Measurements from ENCODE around the gene CPNE5. TPM values are rescaled to one million over a fixed set of nuclear protein-coding genes. Genes with fewer than 3 reads are reported as not detected.

CPNE5 gene
- polyA plus RNA-seq, 1 of the 3 experiments (the other 2 are of a cell fraction) = 0.30 TPM

DNA sequence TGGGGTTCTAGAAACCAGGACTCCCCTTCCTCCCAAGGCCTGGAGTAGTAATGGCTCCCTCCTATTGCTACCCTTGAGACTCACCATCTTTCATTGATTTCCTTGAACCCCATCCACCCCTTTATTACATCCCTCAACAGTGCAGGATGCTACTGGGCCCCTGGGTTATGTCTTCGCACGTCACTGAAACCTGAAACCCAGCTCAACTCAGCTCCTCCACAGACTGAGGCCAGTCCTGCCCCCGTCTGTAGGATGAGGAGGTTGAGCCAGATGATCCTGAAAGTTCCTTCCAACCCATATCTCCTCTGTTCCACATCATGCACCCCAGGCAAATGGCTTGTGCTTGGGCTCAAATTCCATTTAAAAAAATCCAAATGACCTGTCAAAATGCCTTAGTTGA, 21.4 kb downstream of the CPNE5 start (continued):
- TF ChIP-seq EP300 (IDR thresholded peaks at IDR 0.05; ENCODE audit: borderline replicate concordance in 1 of 2, low read depth in 1 of 2, low read length in 1 of 2) (no peak), NRF1 (IDR thresholded peaks at IDR 0.05; ENCODE audit: low read depth, low read length) (no peak), ELF1 (IDR thresholded peaks at IDR 0.05) (no peak), JUND (IDR thresholded peaks at IDR 0.05) (no peak), RCOR1 (IDR thresholded peaks at IDR 0.05; ENCODE audit: low read length) (no peak), YY1 (IDR thresholded peaks at IDR 0.05; ENCODE audit: low read depth) (no peak), GATA2 (CRISPR knock-in tag; IDR thresholded peaks at IDR 0.05) (no peak)
- TF ChIP-seq, protein P1, sequence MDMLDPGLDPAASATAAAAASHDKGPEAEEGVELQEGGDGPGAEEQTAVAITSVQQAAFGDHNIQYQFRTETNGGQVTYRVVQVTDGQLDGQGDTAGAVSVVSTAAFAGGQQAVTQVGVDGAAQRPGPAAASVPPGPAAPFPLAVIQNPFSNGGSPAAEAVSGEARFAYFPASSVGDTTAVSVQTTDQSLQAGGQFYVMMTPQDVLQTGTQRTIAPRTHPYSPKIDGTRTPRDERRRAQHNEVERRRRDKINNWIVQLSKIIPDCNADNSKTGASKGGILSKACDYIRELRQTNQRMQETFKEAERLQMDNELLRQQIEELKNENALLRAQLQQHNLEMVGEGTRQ (IDR thresholded peaks at IDR 0.05; ENCODE audit: borderline replicate concordance, low read depth, low read length) = no peak

DNA sequence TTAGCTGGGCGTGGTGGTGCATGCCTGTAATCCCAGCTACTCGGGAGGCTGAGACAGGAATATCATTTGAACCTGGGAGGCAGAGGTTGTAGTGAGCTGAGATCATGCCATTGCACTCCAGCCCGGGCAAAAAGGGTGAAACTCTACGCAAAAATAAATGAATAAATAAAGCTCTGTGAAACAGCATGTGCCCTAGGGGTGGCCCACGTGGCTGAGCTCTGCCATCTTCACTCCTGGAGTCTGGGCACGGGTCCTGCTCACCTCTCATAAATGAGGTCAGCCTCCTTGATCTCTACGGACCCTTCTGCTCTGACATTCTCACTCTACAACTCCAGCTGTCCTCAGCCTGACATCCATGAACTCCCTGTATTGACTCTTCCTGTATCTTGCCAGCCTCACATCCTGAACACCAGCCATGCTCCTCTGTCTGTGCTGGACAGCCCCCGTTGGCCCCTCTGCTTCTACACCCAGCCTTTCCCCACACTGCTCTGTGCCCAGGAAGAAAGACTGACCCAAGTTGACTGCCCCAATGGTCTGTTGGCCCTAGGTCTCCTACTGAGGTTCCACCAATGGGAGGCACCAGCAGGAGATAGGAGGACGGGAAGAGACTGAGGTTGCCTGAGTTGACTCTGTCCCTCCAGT, 21.9 kb downstream of the CPNE5 start:
- Histone ChIP-seq H3K27ac (ENCODE audit: low read depth in 2 of 2, low read length in 1 of 2) (no peak overlapping the region), H3K79me2 (ENCODE audit: insufficient read depth) (no peaks in the 10 kb centered on the region), H3K36me3 (replicated peaks in 1 of 2; ENCODE audit: control insufficient read depth in 1 of 2, insufficient read depth in 2 of 2, low read length in 1 of 2) (no peaks in the 10 kb centered on the region), H3K4me2 (no peak overlapping the region), H3K9me3 (no peaks in the 10 kb centered on the region), H3K9ac (no peak overlapping the region), H3K9me2 (no peaks in the 10 kb centered on the region), H3K4me3 (ENCODE audit: low read depth in 2 of 2, low read length in 1 of 2) (no peak overlapping the region), H4K20me1 (ENCODE audit: insufficient read depth) (no peaks in the 10 kb centered on the region), H3K27me3 (ENCODE audit: insufficient read depth) (no peaks in the 10 kb centered on the region), H2AFZ (ENCODE audit: low read depth) (no peak overlapping the region), H3F3A (replicated peaks; ENCODE audit: insufficient read depth) (peaks cover 7% of the 10 kb centered on the region), H3K4me1 (ENCODE audit: control insufficient read depth in 1 of 2, insufficient read depth in 2 of 2, low read depth in 1 of 2, low read length in 1 of 2) (no peaks in the 10 kb centered on the region; a peak in 1 of 4 replicates)
- ChIA-PET CTCF (interaction anchor here (1.1 kb wide), 1 partner anchor 52 kb away, joined by 3 read pairs; no protein-coding TSS in a partner anchor), POLR2A (no interaction called here)
- DNase-seq = no peak
- TF ChIP-seq RCOR1 (IDR thresholded peaks at IDR 0.05; ENCODE audit: low read length) (no peak), EP300 (IDR thresholded peaks at IDR 0.05; ENCODE audit: borderline replicate concordance in 1 of 2, low read depth in 1 of 2, low read length in 1 of 2) (no peak), MXI1 (IDR thresholded peaks at IDR 0.05; ENCODE audit: low read depth, low read length) (no peak), SIN3A (IDR thresholded peaks at IDR 0.05; ENCODE audit: borderline replicate concordance, low read depth, low read length) (no peak), GATA2 (CRISPR knock-in tag; IDR thresholded peaks at IDR 0.05) (no peak)
- TF ChIP-seq, protein P1 (IDR thresholded peaks at IDR 0.05; ENCODE audit: borderline replicate concordance, low read depth, low read length) = no peak
- TF ChIP-seq, protein P2, sequence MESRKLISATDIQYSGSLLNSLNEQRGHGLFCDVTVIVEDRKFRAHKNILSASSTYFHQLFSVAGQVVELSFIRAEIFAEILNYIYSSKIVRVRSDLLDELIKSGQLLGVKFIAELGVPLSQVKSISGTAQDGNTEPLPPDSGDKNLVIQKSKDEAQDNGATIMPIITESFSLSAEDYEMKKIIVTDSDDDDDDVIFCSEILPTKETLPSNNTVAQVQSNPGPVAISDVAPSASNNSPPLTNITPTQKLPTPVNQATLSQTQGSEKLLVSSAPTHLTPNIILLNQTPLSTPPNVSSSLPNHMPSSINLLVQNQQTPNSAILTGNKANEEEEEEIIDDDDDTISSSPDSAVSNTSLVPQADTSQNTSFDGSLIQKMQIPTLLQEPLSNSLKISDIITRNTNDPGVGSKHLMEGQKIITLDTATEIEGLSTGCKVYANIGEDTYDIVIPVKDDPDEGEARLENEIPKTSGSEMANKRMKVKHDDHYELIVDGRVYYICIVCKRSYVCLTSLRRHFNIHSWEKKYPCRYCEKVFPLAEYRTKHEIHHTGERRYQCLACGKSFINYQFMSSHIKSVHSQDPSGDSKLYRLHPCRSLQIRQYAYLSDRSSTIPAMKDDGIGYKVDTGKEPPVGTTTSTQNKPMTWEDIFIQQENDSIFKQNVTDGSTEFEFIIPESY (IDR thresholded peaks at IDR 0.05; ENCODE audit: borderline replicate concordance, low read depth) = no peak
- WGBS (ENCODE audit: low lambda C conversion rate) = 84% methylated on average over 8 of the region's 9 CpGs
